Caco-2 (cell line): ENCODE data around the gene CFAP210. TPM values are rescaled to one million over a fixed set of nuclear protein-coding genes. Genes with fewer than 3 reads are reported as not detected.
A peak's percentile ranks its signal among the peaks of the same experiment; 100 is the strongest.

ENCODE experiments used
- BruUV-seq: library from RNA; stranded (reverse); fragments of 400-500 nt; replicated peaks from 2 replicates; lab custom pipeline; 2021; lab: Mats Ljungman, UMichigan
- CTCF ChIA-PET: fragments of 300-600 bp; sonication (Branson Sonifier 250); formaldehyde crosslinking; loops from one replicate; lab custom pipeline; 2022; ENCODE audit warnings: antibody characterized with exemption; lab: Charles Lee
- POLR2A ChIA-PET: fragments of 300-600 bp; sonication (Branson Sonifier 250); formaldehyde crosslinking; loops from one replicate; lab custom pipeline; 2022; ENCODE audit warnings: antibody characterized with exemption; lab: Charles Lee
- DNase-seq, 2 experiments: peaks; one replicate each; pipeline versions ENCODE4 v3.0.0 to v3.0.0-alpha.2; 2020 to 2022
- H3K27me3 ChIP-seq: replicated peaks from 2 replicates; pipeline ENCODE4 v1.6.0; 2011; ENCODE audit warnings: low read length; ENCODE audit not compliant: control insufficient read depth, insufficient read depth
- H3K36me3 ChIP-seq: 2 replicates; pipeline ENCODE4 v1.5.1; 2011; ENCODE audit warnings: low read length; ENCODE audit not compliant: control insufficient read depth, insufficient read depth
- H3K4me1 ChIP-seq: fragments of 250-450 bp; sonication (Bioruptor Pico); 2 replicates; pipeline ENCODE4 v1.5.1; 2020; ENCODE audit warnings: mild to moderate bottlenecking
- H3K4me3 ChIP-seq: 2 replicates; pipeline ENCODE4 v1.5.1; 2011; ENCODE audit warnings: low read depth, mild to moderate bottlenecking, control low read depth, low read length
- H3K9me3 ChIP-seq: fragments of 250-450 bp; sonication (Bioruptor Pico); 2 replicates; pipeline ENCODE4 v1.5.1; 2020; ENCODE audit warnings: mild to moderate bottlenecking, moderate library complexity
- H3K27ac Mint-ChIP-seq: one replicate; pipeline ENCODE4 v1.8.0; 2022; ENCODE audit warnings: mixed read lengths; ENCODE audit not compliant: unreplicated experiment
- H3K27me3 Mint-ChIP-seq: one replicate; pipeline ENCODE4 v1.8.0; 2022; ENCODE audit warnings: mixed read lengths; ENCODE audit not compliant: insufficient read depth, unreplicated experiment
- H3K36me3 Mint-ChIP-seq: one replicate; pipeline ENCODE4 v1.8.0; 2022; ENCODE audit warnings: mild to moderate bottlenecking, mixed read lengths; ENCODE audit not compliant: insufficient read depth, unreplicated experiment
- H3K4me1 Mint-ChIP-seq: one replicate; pipeline ENCODE4 v1.8.0; 2022; ENCODE audit warnings: low read depth, mixed read lengths; ENCODE audit not compliant: unreplicated experiment
- H3K4me3 Mint-ChIP-seq: one replicate; pipeline ENCODE4 v1.8.0; 2022; ENCODE audit warnings: mild to moderate bottlenecking, moderate library complexity, mixed read lengths; ENCODE audit not compliant: unreplicated experiment
- H3K9me3 Mint-ChIP-seq: one replicate; pipeline ENCODE4 v1.8.0; 2022; ENCODE audit warnings: mixed read lengths; ENCODE audit not compliant: unreplicated experiment
- CTCF ChIP-seq, 2 experiments: fragments of 200-600 bp in 1 of 2; IDR thresholded peaks; 1 replicate in 1 of 2; 2 replicates in 1 of 2; pipeline versions ENCODE4 v1.5.1 to v1.8.0; 2011 to 2022; ENCODE audit warnings: antibody characterized with exemption in 1 of 2, control low read depth in 1 of 2, inconsistent platforms in 1 of 2, low read depth in 1 of 2, low read length in 1 of 2, mild to moderate bottlenecking in 1 of 2, moderate library complexity in 1 of 2; ENCODE audit not compliant: insufficient read depth in 1 of 2, severe bottlenecking in 1 of 2, unreplicated experiment in 1 of 2
- intact Hi-C: fragments of 100-400 bp; cut with micrococcal nuclease; formaldehyde crosslinking; loops from one replicate; pipeline ENCODE4 v1.10.0; 2022; ENCODE audit not compliant: unreplicated experiment
- total RNA-seq: library from RNA; stranded (reverse); gene quantifications from 2 replicates; pipeline ENCODE4 v1.2.3, GENCODE V29; 2022

CFAP210 gene
- total RNA-seq, 1 experiment from 2014 or later, result not detected

- DNase-seq, result no peak
- Histone ChIP-seq H3K9me3 (no peaks in the 10 kb centered on the region), H3K4me3 (no peak overlapping the region), H3K4me1 (peaks cover 19% of the 10 kb centered on the region), H3K27me3 (no peaks in the 10 kb centered on the region), H3K36me3 (no peaks in the 10 kb centered on the region)
- H3K9me3 Mint-ChIP-seq, result no peaks in the 10 kb centered on the region
- no TSS peak for BruUV-seq
- CTCF ChIA-PET, result no interaction called here
- H3K27me3 Mint-ChIP-seq, result no peaks in the 10 kb centered on the region
- peaks cover 15% of the 10 kb centered on the region for H3K4me1 Mint-ChIP-seq
- intact Hi-C loops, result no loop called here
- POLR2A ChIA-PET, result no interaction called here
- H3K27ac Mint-ChIP-seq, result no peak overlapping the region
- H3K36me3 Mint-ChIP-seq, result no peaks in the 10 kb centered on the region
- H3K4me3 Mint-ChIP-seq, result no peak overlapping the region
- no peak for TF ChIP-seq CTCF (IDR thresholded peaks at IDR 0.05; ENCODE audit: insufficient read depth in 1 of 2, low read depth in 1 of 2, low read length in 1 of 2, severe bottlenecking in 1 of 2, unreplicated experiment in 1 of 2)
These were observed 22.9 kb upstream of the CFAP210 start for GRCh38 chr2:169716938-169717690.

GRCh38 chr2:169716238-169716886, 22.2 kb upstream of the CFAP210 start:
- no peak for TF ChIP-seq CTCF (IDR thresholded peaks at IDR 0.05; ENCODE audit: insufficient read depth in 1 of 2, low read depth in 1 of 2, low read length in 1 of 2, severe bottlenecking in 1 of 2, unreplicated experiment in 1 of 2)

GRCh38 chr2:169715379-169716237, 21.4 kb upstream of the CFAP210 start:
- H3K27me3 ChIP-seq, result no peaks in the 10 kb centered on the region
- H3K4me3 Mint-ChIP-seq, result peak overlapping the region; percentile 72

More at GRCh38 chr2:169716238-169716886, 22.2 kb upstream of the CFAP210 start:
- no peaks in the 10 kb centered on the region for H3K9me3 ChIP-seq
- no TSS peak for BruUV-seq
- H3K36me3 ChIP-seq, result no peaks in the 10 kb centered on the region
- POLR2A ChIA-PET, result no interaction called here
- H3K27me3 Mint-ChIP-seq, result no peaks in the 10 kb centered on the region
- H3K27me3 ChIP-seq, result no peaks in the 10 kb centered on the region
- no peak for DNase-seq
- H3K4me3 ChIP-seq, result no peak overlapping the region
- intact Hi-C loops, result no loop called here
- CTCF ChIA-PET, result no interaction called here
- peaks cover 19% of the 10 kb centered on the region for H3K4me1 ChIP-seq
- no peaks in the 10 kb centered on the region for H3K9me3 Mint-ChIP-seq
- H3K36me3 Mint-ChIP-seq, result no peaks in the 10 kb centered on the region
- peak overlapping the region; percentile 72 for H3K4me3 Mint-ChIP-seq
- peak overlapping the region; percentile 37 for H3K27ac Mint-ChIP-seq
- peaks cover 15% of the 10 kb centered on the region for H3K4me1 Mint-ChIP-seq

More at GRCh38 chr2:169715379-169716237, 21.4 kb upstream of the CFAP210 start:
- H3K4me1 Mint-ChIP-seq, result peaks cover 15% of the 10 kb centered on the region
- H3K27me3 Mint-ChIP-seq, result no peaks in the 10 kb centered on the region
- H3K4me3 ChIP-seq, result peak overlapping the region; percentile 33
- no peaks in the 10 kb centered on the region for H3K36me3 Mint-ChIP-seq
- intact Hi-C loops, result loop anchor here (1.0 to 2.0 kb wide), 2 partner anchors 17 to 21 kb away; partner anchors contain the start of genes CFAP210, KLHL23 and PHOSPHO2
- CTCF ChIA-PET, result interaction anchor here (0.6 kb wide), 2 partner anchors 168 to 237 kb away, joined by 3 to 4 read pairs; no protein-coding TSS in a partner anchor
- peak overlapping the region; percentile 37 for H3K27ac Mint-ChIP-seq
- no peaks in the 10 kb centered on the region for H3K9me3 ChIP-seq
- TF ChIP-seq CTCF (IDR thresholded peaks at IDR 0.05; ENCODE audit: insufficient read depth in 1 of 2, low read depth in 1 of 2, low read length in 1 of 2, severe bottlenecking in 1 of 2, unreplicated experiment in 1 of 2), result no peak
- DNase-seq, result peak; percentile 61 to 62
- POLR2A ChIA-PET, result interaction anchor here (0.8 kb wide), 1 partner anchor 19 kb away, joined by 3 read pairs; no protein-coding TSS in a partner anchor
- H3K9me3 Mint-ChIP-seq, result no peaks in the 10 kb centered on the region
- no peaks in the 10 kb centered on the region for H3K36me3 ChIP-seq
- H3K4me1 ChIP-seq, result peaks cover 19% of the 10 kb centered on the region
- BruUV-seq, result no TSS peak
